GM21515 (cell line): ENCODE measurements around the gene TRAF3.
"Not testable (repeated sequence)": the region's sequence is repeated elsewhere in the genome, so short reads cannot be mapped to it uniquely, and the experiment has no call there.

Experiments
- ATAC-seq: cut with Tn5 transposase; IDR thresholded peaks from one replicate; pipeline ENCODE4 v1.9.1; 2021; ENCODE audit not compliant: unreplicated experiment

Gene TRAF3

GRCh38 chr14:102826751-102827675 lies 49.8 kb downstream of the TRAF3 start:
- no peak for ATAC-seq

- ATAC-seq: no peak
These were observed 50.5 kb downstream of the TRAF3 start for GRCh38 chr14:102827716-102828115.

- ATAC-seq: no peak
These were observed 50.9 kb downstream of the TRAF3 start for GRCh38 chr14:102828151-102828550.

- no peak for ATAC-seq
These were observed 51.8 kb downstream of the TRAF3 start for GRCh38 chr14:102829016-102829548.

GRCh38 chr14:102830474-102831045 lies 53.3 kb downstream of the TRAF3 start:
- no peak for ATAC-seq

GRCh38 chr14:102831163-102831804 lies 54.0 kb downstream of the TRAF3 start:
- no peak for ATAC-seq

- no peak for ATAC-seq
These were observed 56.1 kb downstream of the TRAF3 start for GRCh38 chr14:102833341-102833740.

- no peak for ATAC-seq
These were observed 56.7 kb downstream of the TRAF3 start for GRCh38 chr14:102833991-102834390.

GRCh38 chr14:102835959-102836358 lies 58.7 kb downstream of the TRAF3 start:
- ATAC-seq: no peak

- not testable (repeated sequence) for ATAC-seq
These were observed 59.9 kb downstream of the TRAF3 start for GRCh38 chr14:102837120-102837519.

- no peak for ATAC-seq
These were observed 61.3 kb downstream of the TRAF3 start for GRCh38 chr14:102838501-102838900.

- ATAC-seq: no peak
These were observed 62.9 kb downstream of the TRAF3 start for GRCh38 chr14:102840115-102840514.

- ATAC-seq: no peak
These were observed 63.7 kb downstream of the TRAF3 start for GRCh38 chr14:102840771-102841528.

- no peak for ATAC-seq
These were observed 71.7 kb downstream of the TRAF3 start for GRCh38 chr14:102848830-102849525.

GRCh38 chr14:102849526-102850379 lies 72.5 kb downstream of the TRAF3 start:
- ATAC-seq: no peak

- ATAC-seq: no peak
These were observed 76.4 kb downstream of the TRAF3 start for GRCh38 chr14:102853648-102854047.

GRCh38 chr14:102854091-102854703 lies 76.9 kb downstream of the TRAF3 start:
- ATAC-seq: no peak

GRCh38 chr14:102856179-102856578 lies 78.9 kb downstream of the TRAF3 start:
- ATAC-seq: no peak

GRCh38 chr14:102857444-102857843 lies 80.2 kb downstream of the TRAF3 start:
- no peak for ATAC-seq
